ENCODE data around the gene TTLL5.

GRCh38 chr14:75880512-75880911 is 219.5 kb downstream of the TTLL5 start:
- TF ChIP-seq FOXA1 (IDR thresholded peaks at IDR 0.05; ENCODE audit: borderline replicate concordance): no peak
- TF ChIP-seq EP300 (IDR thresholded peaks at IDR 0.05; ENCODE audit: low read length): no peak
- no peak for TF ChIP-seq SMAD3 (CRISPR knock-in tag; conservative IDR thresholded peaks at IDR 0.05)
- no peak for TF ChIP-seq GMEB1 (CRISPR knock-in tag; IDR thresholded peaks at IDR 0.05)
- no peak for TF ChIP-seq POLR2A (conservative IDR thresholded peaks at IDR 0.05)
- TF ChIP-seq HDGF (IDR thresholded peaks at IDR 0.05): no peak
- TF ChIP-seq EGR1 (conservative IDR thresholded peaks at IDR 0.05): no peak
- TF ChIP-seq FOXM1 (IDR thresholded peaks at IDR 0.05; ENCODE audit: low read depth): no peak
- no peak for TF ChIP-seq FOXM1 (CRISPR knock-in tag; IDR thresholded peaks at IDR 0.05; ENCODE audit: low read depth)
- TF ChIP-seq RCOR1 (IDR thresholded peaks at IDR 0.05; ENCODE audit: borderline replicate concordance in 1 of 2, low read depth in 2 of 2, low read length in 2 of 2): no peak
- TF ChIP-seq CTCF (IDR thresholded peaks at IDR 0.05 in 2 of 3, conservative IDR thresholded peaks at IDR 0.05 in 1 of 3; ENCODE audit: insufficient read depth in 2 of 3, low read depth in 1 of 3, low read length in 3 of 3): peak; percentile 26 to 36 (median 36); a peak in 4 of 6 replicates
- no peak for TF ChIP-seq IRF9 (tag; IDR thresholded peaks at IDR 0.05)
- no peak for TF ChIP-seq ZNF253 (CRISPR knock-in tag; conservative IDR thresholded peaks at IDR 0.05)
- TF ChIP-seq SMAD1 (IDR thresholded peaks at IDR 0.05; ENCODE audit: low read depth, low read length, partially characterized antibody): no peak
- no peak for TF ChIP-seq NBN (IDR thresholded peaks at IDR 0.05; ENCODE audit: low read depth)
